ENCODE measurements around the gene ZNF841.
"Not testable (repeated sequence)": the region's sequence is repeated elsewhere in the genome, so short reads cannot be mapped to it uniquely, and the experiment has no call there.

Gene ZNF841

DNA sequence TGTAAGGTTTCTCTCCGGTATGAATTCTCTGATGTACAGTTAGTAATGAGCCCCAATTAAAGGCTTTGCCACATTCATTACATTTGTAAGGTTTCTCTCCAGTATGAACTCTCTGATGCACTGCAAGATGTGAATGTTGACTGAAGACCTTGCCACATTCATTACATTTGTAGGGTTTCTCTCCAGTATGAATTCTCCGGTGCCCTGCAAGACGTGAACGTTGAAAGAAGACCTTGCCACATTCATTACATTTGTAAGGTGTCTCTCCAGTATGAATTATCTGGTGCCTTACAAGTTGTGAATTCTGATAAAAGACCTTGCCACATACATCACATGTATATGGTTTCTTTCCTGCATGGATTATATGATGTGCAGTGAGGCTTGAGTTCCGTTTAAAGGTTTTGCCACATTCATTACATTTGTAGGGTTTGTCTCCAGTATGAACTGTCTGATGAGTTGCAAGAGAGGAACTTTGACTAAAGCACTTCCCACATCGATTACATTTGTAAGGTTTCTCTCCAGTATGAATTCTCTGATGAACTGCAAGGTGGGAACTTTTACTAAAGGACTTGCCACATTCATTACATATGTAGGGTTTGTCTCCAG is 29.2 kb downstream of the ZNF841 start:
- FAIRE-seq: no peak

- no peak for FAIRE-seq
These were observed 30.2 kb downstream of the ZNF841 start for GRCh38 chr19:52065399-52065798.

DNA sequence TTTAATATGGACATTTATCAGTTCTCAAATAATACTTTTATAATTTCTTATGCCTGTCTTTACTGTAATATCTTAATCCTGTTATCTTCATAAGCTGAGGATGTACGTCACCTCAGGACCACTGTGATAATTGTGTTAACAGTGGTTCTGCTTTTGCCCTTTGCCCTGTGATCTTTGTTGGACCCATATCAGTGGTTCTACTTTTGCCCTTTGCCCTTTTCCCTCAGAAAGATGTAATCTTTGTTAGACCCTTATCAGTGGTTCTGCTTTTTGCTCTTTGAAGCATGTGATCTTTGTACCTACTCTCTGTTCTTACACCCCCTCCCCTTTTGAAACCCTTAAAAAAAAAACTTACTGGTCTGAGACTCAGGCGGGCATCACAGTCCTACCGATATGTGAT is 39.1 kb downstream of the ZNF841 start:
- not testable (repeated sequence) for FAIRE-seq

GRCh38 chr19:52051736-52052135 is 43.8 kb downstream of the ZNF841 start:
- FAIRE-seq: not testable (repeated sequence)

- FAIRE-seq: no peak
These were observed 46.7 kb downstream of the ZNF841 start, which contains the start of gene ZNF432 for GRCh38 chr19:52048555-52049501. Gene ZNF432 (minus strand): TSS chr19:52048838. CDS start chr19:52046868, 1,970 bp downstream.

GRCh38 chr19:52039169-52039568 is 56.4 kb downstream of the ZNF841 start:
- FAIRE-seq: no peak

DNA sequence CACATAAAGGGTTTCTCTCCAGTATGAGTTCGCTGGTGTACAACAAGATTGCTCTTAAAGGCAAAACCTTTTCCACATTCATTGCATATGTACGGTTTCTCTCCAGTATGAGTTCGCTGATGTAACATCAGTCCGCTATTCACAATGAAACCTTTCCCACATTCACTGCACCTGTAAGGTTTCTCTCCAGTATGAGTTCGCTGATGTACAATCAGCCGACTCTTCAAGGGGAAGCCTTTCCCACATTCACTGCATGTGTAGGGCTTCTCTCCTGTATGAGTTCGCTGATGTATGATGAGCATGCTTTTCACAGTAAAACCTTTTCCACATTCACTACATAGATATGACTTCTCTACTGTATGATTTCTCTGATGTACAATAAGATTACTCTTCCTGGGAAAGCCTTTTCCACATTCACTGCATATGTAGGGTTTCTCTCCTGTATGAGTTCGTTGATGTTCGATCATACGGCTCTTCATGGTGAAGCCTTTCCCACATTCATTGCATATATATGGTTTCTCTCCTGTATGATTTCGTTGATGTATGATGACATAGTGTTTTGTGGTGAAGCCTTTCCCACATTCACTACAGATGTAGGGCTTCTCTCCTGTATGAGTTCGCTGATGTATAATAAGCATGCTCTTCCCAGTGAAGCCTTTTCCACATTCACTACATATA is 61.4 kb downstream of the ZNF841 start:
- no peak for FAIRE-seq

DNA sequence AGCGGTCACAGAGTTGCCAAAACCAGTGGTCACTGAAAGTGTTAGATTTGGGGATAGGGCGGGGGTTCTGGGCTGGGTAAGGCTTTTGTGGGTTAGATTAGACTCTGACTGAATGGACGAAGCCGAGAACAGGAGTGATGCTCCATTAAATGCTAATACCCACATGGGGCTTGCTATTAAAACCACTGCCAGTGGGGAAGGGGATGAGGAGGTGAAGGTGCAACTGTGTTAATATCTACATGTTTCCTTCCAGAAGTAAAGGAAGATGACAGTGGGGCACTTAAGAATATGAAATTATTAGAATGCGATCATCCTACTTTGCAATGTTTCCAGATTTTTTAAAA is 66.8 kb downstream of the ZNF841 start:
- no peak for FAIRE-seq

GRCh38 chr19:52028027-52028779 is 67.4 kb downstream of the ZNF841 start, which contains the start of gene ZNF614:
Gene ZNF614 (minus strand): TSS chr19:52028379. CDS start chr19:52025745, 2,634 bp downstream.
- no peak for FAIRE-seq

GRCh38 chr19:52026255-52026990 is 69.1 kb downstream of the ZNF841 start:
- not testable (repeated sequence) for FAIRE-seq

- FAIRE-seq: not testable (repeated sequence)
These were observed 71.1 kb downstream of the ZNF841 start for GRCh38 chr19:52024478-52024877.

DNA sequence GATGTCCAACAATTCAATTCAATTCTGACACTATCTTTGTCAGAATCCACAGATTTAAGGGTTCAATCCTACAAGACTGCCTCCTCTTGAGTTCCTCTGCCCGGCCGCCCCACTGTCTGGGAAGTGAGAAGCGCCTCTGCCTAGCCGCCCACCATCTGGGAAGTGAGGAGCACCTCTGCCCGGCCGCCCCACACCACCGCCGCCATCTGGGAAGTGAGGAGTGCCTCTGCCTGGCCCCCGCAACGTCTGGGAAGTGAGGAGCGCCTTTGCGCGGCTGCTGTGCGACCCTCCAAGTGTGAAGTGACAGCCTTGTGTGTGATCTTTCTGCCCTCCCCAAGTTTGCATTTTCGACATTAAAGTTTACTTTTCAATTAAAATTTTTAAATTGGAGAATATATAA is 73.4 kb downstream of the ZNF841 start:
- FAIRE-seq: no peak

DNA sequence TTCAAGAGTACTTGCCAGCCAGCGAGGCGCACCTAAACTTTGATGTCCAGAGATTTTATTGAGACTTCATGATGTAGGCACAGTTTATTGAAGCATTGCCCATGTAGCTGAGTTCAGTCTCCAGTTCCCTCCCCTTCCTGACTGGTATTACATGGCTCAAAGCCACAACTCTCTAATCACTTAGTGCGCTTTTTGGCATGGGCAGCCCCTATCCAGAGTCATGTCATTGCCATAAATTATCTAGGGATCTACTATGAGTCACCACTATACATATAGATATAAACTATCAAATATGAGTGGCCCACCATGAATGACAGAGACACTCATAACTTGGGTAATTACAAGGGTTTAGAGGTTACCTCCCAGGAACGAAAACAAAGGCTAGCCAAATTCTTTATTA is 75.1 kb downstream of the ZNF841 start:
- FAIRE-seq: no peak
